ENCODE results near the gene CACNA2D3. TPM values are rescaled to one million over a fixed set of nuclear protein-coding genes. Genes with fewer than 3 reads are reported as not detected.

Gene CACNA2D3
- total RNA-seq, 1 experiment from 2014 or later = 0.59 TPM

- DNase-seq = no peak
- Histone ChIP-seq H3K9me3 (ENCODE audit: insufficient read depth, low read depth) (no peaks in the 10 kb centered on the region), H3K27me3 (ENCODE audit: insufficient read depth, low read depth) (peaks cover 69% of the 10 kb centered on the region), H3K4me1 (replicated peaks; ENCODE audit: insufficient read depth) (no peaks in the 10 kb centered on the region), H3K4me2 (no peak overlapping the region), H3K9me2 (ENCODE audit: insufficient read depth) (no peaks in the 10 kb centered on the region), H3K79me2 (ENCODE audit: low read depth) (no peaks in the 10 kb centered on the region), H2AFZ (no peak overlapping the region), H4K20me1 (ENCODE audit: insufficient read depth) (no peaks in the 10 kb centered on the region), H3K4me3 (no peak overlapping the region), H3K36me3 (ENCODE audit: low read depth) (no peaks in the 10 kb centered on the region), H3K27ac (no peak overlapping the region), H3F3A (ENCODE audit: insufficient read depth, low read depth) (no peaks in the 10 kb centered on the region)
- ChIA-PET CTCF (no interaction called here), POLR2A (ENCODE audit: unreplicated experiment) (no interaction called here)
- BruUV-seq (replicated peaks) = no TSS peak
- no peak for TF ChIP-seq CTCF (conservative IDR thresholded peaks at IDR 0.05)
- TF ChIP-seq EZH2 (IDR thresholded peaks at IDR 0.05; ENCODE audit: low read depth) = no peak
- intact Hi-C loops (cut with micrococcal nuclease; ENCODE audit: unreplicated experiment) = no loop called here
Observed at GRCh38 chr3:54134713-54135112, 12.4 kb downstream of the CACNA2D3 start.

GRCh38 chr3:54137311-54137710 lies 15.0 kb downstream of the CACNA2D3 start:
- Histone ChIP-seq H3K27ac (no peak overlapping the region), H4K20me1 (ENCODE audit: insufficient read depth) (no peaks in the 10 kb centered on the region), H3K27me3 (ENCODE audit: insufficient read depth, low read depth) (peaks cover 54% of the 10 kb centered on the region), H3K79me2 (ENCODE audit: low read depth) (no peaks in the 10 kb centered on the region), H3K4me3 (no peak overlapping the region), H2AFZ (no peak overlapping the region), H3K36me3 (ENCODE audit: low read depth) (no peaks in the 10 kb centered on the region), H3K4me1 (replicated peaks; ENCODE audit: insufficient read depth) (no peaks in the 10 kb centered on the region), H3K9me3 (ENCODE audit: insufficient read depth, low read depth) (no peaks in the 10 kb centered on the region), H3K9me2 (ENCODE audit: insufficient read depth) (no peaks in the 10 kb centered on the region), H3F3A (ENCODE audit: insufficient read depth, low read depth) (no peaks in the 10 kb centered on the region), H3K4me2 (no peak overlapping the region)
- intact Hi-C loops (cut with micrococcal nuclease; ENCODE audit: unreplicated experiment) = no loop called here
- TF ChIP-seq CTCF (conservative IDR thresholded peaks at IDR 0.05) = no peak
- TF ChIP-seq EZH2 (IDR thresholded peaks at IDR 0.05; ENCODE audit: low read depth) = no peak
- BruUV-seq (replicated peaks) = no TSS peak
- POLR2A ChIA-PET (ENCODE audit: unreplicated experiment) = no interaction called here
- DNase-seq = no peak
- CTCF ChIA-PET = no interaction called here

- intact Hi-C loops (cut with micrococcal nuclease; ENCODE audit: unreplicated experiment) = no loop called here
- no peak for DNase-seq
- Histone ChIP-seq H3K27ac (no peak overlapping the region), H3K4me1 (replicated peaks; ENCODE audit: insufficient read depth) (no peaks in the 10 kb centered on the region), H3K9me3 (ENCODE audit: insufficient read depth, low read depth) (no peaks in the 10 kb centered on the region), H3K9me2 (ENCODE audit: insufficient read depth) (no peaks in the 10 kb centered on the region), H3K27me3 (ENCODE audit: insufficient read depth, low read depth) (peaks cover 40% of the 10 kb centered on the region; the same call in 1 of the 2 replicates), H3K4me3 (no peak overlapping the region), H3K36me3 (ENCODE audit: low read depth) (no peaks in the 10 kb centered on the region), H3K79me2 (ENCODE audit: low read depth) (no peaks in the 10 kb centered on the region), H4K20me1 (ENCODE audit: insufficient read depth) (no peaks in the 10 kb centered on the region), H3F3A (ENCODE audit: insufficient read depth, low read depth) (no peaks in the 10 kb centered on the region), H3K4me2 (no peak overlapping the region), H2AFZ (no peak overlapping the region)
- ChIA-PET CTCF (no interaction called here), POLR2A (ENCODE audit: unreplicated experiment) (no interaction called here)
- BruUV-seq (replicated peaks) = no TSS peak
- TF ChIP-seq CTCF (conservative IDR thresholded peaks at IDR 0.05) (no peak), EZH2 (IDR thresholded peaks at IDR 0.05; ENCODE audit: low read depth) (no peak)
Observed at GRCh38 chr3:54138937-54139547, 16.7 kb downstream of the CACNA2D3 start.

Measured in PC-9 (cell line).